ENCODE data around the gene PPP4R4.
"Not testable (repeated sequence)": the region's sequence is repeated elsewhere in the genome, so short reads cannot be mapped to it uniquely, and the experiment has no call there.

The PPP4R4 gene

GRCh38 chr14:94295360-94296180, 121.4 kb downstream of the PPP4R4 start:
- Histone ChIP-seq H2AFZ (ENCODE audit: low read length) (no peak overlapping the region), H2BK120ac (ENCODE audit: low read depth, low read length) (no peak overlapping the region), H3K27ac (replicated peaks; ENCODE audit: low read length) (no peak overlapping the region), H2BK12ac (ENCODE audit: low read length) (no peak overlapping the region), H4K8ac (ENCODE audit: low read depth, low read length) (no peak overlapping the region), H3K36me3 (replicated peaks in 1 of 2; ENCODE audit: control insufficient read depth in 2 of 2, insufficient read depth in 2 of 2, low read length in 2 of 2) (no peaks in the 10 kb centered on the region), H3K4me3 (ENCODE audit: low read length in 2 of 2) (no peak overlapping the region), H3K4me1 (ENCODE audit: control insufficient read depth in 2 of 2, insufficient read depth in 1 of 2, low read depth in 1 of 2, low read length in 2 of 2) (no peaks in the 10 kb centered on the region), H4K91ac (ENCODE audit: low read depth, low read length, poor library complexity) (no peak overlapping the region), H2BK15ac (ENCODE audit: low read length) (no peak overlapping the region), H2AK5ac (ENCODE audit: low read depth, low read length) (no peak overlapping the region), H3K9ac (ENCODE audit: low read depth, low read length, poor library complexity) (no peak overlapping the region), H3K4ac (ENCODE audit: low read length) (no peak overlapping the region), H3K14ac (ENCODE audit: low read length) (no peak overlapping the region), H3K9me3 (replicated peaks in 1 of 2; ENCODE audit: control insufficient read depth in 2 of 2, insufficient read depth in 1 of 2, low read depth in 1 of 2, low read length in 2 of 2) (no peaks in the 10 kb centered on the region), H3K23ac (ENCODE audit: low read depth, low read length, poor library complexity) (no peak overlapping the region), H3K18ac (ENCODE audit: low read length) (no peak overlapping the region), H3K27me3 (ENCODE audit: control insufficient read depth in 3 of 3, insufficient read depth in 3 of 3, low read depth in 1 of 3, low read length in 3 of 3) (no peaks in the 10 kb centered on the region), H3K79me1 (ENCODE audit: low read depth, low read length) (no peaks in the 10 kb centered on the region), H2BK5ac (ENCODE audit: low read length) (no peak overlapping the region), H3K4me2 (ENCODE audit: insufficient read depth, low read length, poor library complexity, severe bottlenecking) (no peak overlapping the region)
- WGBS, 2 donors (ENCODE audit: extremely low coverage in 2 of 2, insufficient read length in 2 of 2, insufficient replicate concordance in 1 of 2) = no CpG with 5 or more reads among the region's 9 CpGs
- DNase-seq (ENCODE audit: low spot score) = no peak

GRCh38 chr14:94296181-94296545, 122.0 kb downstream of the PPP4R4 start:
- H2BK15ac ChIP-seq (ENCODE audit: low read length); H2AK5ac ChIP-seq (ENCODE audit: low read depth, low read length); H2BK5ac ChIP-seq (ENCODE audit: low read length); H4K8ac ChIP-seq (ENCODE audit: low read depth, low read length); H3K27me3 ChIP-seq (ENCODE audit: control insufficient read depth in 3 of 3, insufficient read depth in 3 of 3, low read depth in 1 of 3, low read length in 3 of 3); H3K36me3 ChIP-seq (replicated peaks in 1 of 2; ENCODE audit: control insufficient read depth in 2 of 2, insufficient read depth in 2 of 2, low read length in 2 of 2); H2AFZ ChIP-seq (ENCODE audit: low read length); H3K9ac ChIP-seq (ENCODE audit: low read depth, low read length, poor library complexity); H3K27ac ChIP-seq (replicated peaks; ENCODE audit: low read length); H2BK120ac ChIP-seq (ENCODE audit: low read depth, low read length); H3K4me2 ChIP-seq (ENCODE audit: insufficient read depth, low read length, poor library complexity, severe bottlenecking); H3K9me3 ChIP-seq (replicated peaks in 1 of 2; ENCODE audit: control insufficient read depth in 2 of 2, insufficient read depth in 1 of 2, low read depth in 1 of 2, low read length in 2 of 2); H4K91ac ChIP-seq (ENCODE audit: low read depth, low read length, poor library complexity); H3K14ac ChIP-seq (ENCODE audit: low read length); H3K23ac ChIP-seq (ENCODE audit: low read depth, low read length, poor library complexity); H3K79me1 ChIP-seq (ENCODE audit: low read depth, low read length); H3K4me1 ChIP-seq (ENCODE audit: control insufficient read depth in 2 of 2, insufficient read depth in 1 of 2, low read depth in 1 of 2, low read length in 2 of 2); H3K4me3 ChIP-seq (ENCODE audit: low read length in 2 of 2); DNase-seq (ENCODE audit: low spot score); H3K18ac ChIP-seq (ENCODE audit: low read length); H3K4ac ChIP-seq (ENCODE audit: low read length); H2BK12ac ChIP-seq (ENCODE audit: low read length): not testable (repeated sequence)
- no CpG with 5 or more reads among the region's 4 CpGs for WGBS, 2 donors (ENCODE audit: extremely low coverage in 2 of 2, insufficient read length in 2 of 2, insufficient replicate concordance in 1 of 2)

- no peak overlapping the region for H3K9ac ChIP-seq (ENCODE audit: low read depth, low read length, poor library complexity)
- no peak overlapping the region for H2AK5ac ChIP-seq (ENCODE audit: low read depth, low read length)
- no peak overlapping the region for H3K4ac ChIP-seq (ENCODE audit: low read length)
- H3K79me1 ChIP-seq (ENCODE audit: low read depth, low read length) = no peaks in the 10 kb centered on the region
- no peak overlapping the region for H3K4me3 ChIP-seq (ENCODE audit: low read length in 2 of 2)
- H3K27ac ChIP-seq (replicated peaks; ENCODE audit: low read length) = no peak overlapping the region
- H3K14ac ChIP-seq (ENCODE audit: low read length) = no peak overlapping the region
- H2BK5ac ChIP-seq (ENCODE audit: low read length) = no peak overlapping the region
- H4K91ac ChIP-seq (ENCODE audit: low read depth, low read length, poor library complexity) = no peak overlapping the region
- no peak for DNase-seq (ENCODE audit: low spot score)
- no peak overlapping the region for H3K4me2 ChIP-seq (ENCODE audit: insufficient read depth, low read length, poor library complexity, severe bottlenecking)
- H2BK12ac ChIP-seq (ENCODE audit: low read length) = no peak overlapping the region
- no peak overlapping the region for H2AFZ ChIP-seq (ENCODE audit: low read length)
- H4K8ac ChIP-seq (ENCODE audit: low read depth, low read length) = no peak overlapping the region
- no peaks in the 10 kb centered on the region for H3K36me3 ChIP-seq (replicated peaks in 1 of 2; ENCODE audit: control insufficient read depth in 2 of 2, insufficient read depth in 2 of 2, low read length in 2 of 2)
- H2BK120ac ChIP-seq (ENCODE audit: low read depth, low read length) = no peak overlapping the region
- no peak overlapping the region for H3K23ac ChIP-seq (ENCODE audit: low read depth, low read length, poor library complexity)
- H3K27me3 ChIP-seq (ENCODE audit: control insufficient read depth in 3 of 3, insufficient read depth in 3 of 3, low read depth in 1 of 3, low read length in 3 of 3) = no peaks in the 10 kb centered on the region
- no peaks in the 10 kb centered on the region for H3K4me1 ChIP-seq (ENCODE audit: control insufficient read depth in 2 of 2, insufficient read depth in 1 of 2, low read depth in 1 of 2, low read length in 2 of 2)
- H2BK15ac ChIP-seq (ENCODE audit: low read length) = no peak overlapping the region
- H3K9me3 ChIP-seq (replicated peaks in 1 of 2; ENCODE audit: control insufficient read depth in 2 of 2, insufficient read depth in 1 of 2, low read depth in 1 of 2, low read length in 2 of 2) = no peaks in the 10 kb centered on the region
- WGBS, 2 donors (ENCODE audit: extremely low coverage in 2 of 2, insufficient read length in 2 of 2, insufficient replicate concordance in 1 of 2) = no CpG with 5 or more reads among the region's 15 CpGs
- peak overlapping the region; percentile 82 for H3K18ac ChIP-seq (ENCODE audit: low read length)
Observed at GRCh38 chr14:94298130-94298529, 124.0 kb downstream of the PPP4R4 start.

GRCh38 chr14:94303111-94303510, 129.0 kb downstream of the PPP4R4 start:
- Histone ChIP-seq H2BK5ac (ENCODE audit: low read length) (no peak overlapping the region), H4K8ac (ENCODE audit: low read depth, low read length) (no peak overlapping the region), H2AK5ac (ENCODE audit: low read depth, low read length) (no peak overlapping the region), H2BK15ac (ENCODE audit: low read length) (no peak overlapping the region), H3K4me1 (ENCODE audit: control insufficient read depth in 2 of 2, insufficient read depth in 1 of 2, low read depth in 1 of 2, low read length in 2 of 2) (peaks cover 0 to 5% of the 10 kb centered on the region in 2 donors), H3K18ac (ENCODE audit: low read length) (no peak overlapping the region), H3K36me3 (replicated peaks in 1 of 2; ENCODE audit: control insufficient read depth in 2 of 2, insufficient read depth in 2 of 2, low read length in 2 of 2) (no peaks in the 10 kb centered on the region), H2AFZ (ENCODE audit: low read length) (no peak overlapping the region), H3K4me2 (ENCODE audit: insufficient read depth, low read length, poor library complexity, severe bottlenecking) (no peak overlapping the region), H3K27me3 (ENCODE audit: control insufficient read depth in 3 of 3, insufficient read depth in 3 of 3, low read depth in 1 of 3, low read length in 3 of 3) (no peaks in the 10 kb centered on the region), H4K91ac (ENCODE audit: low read depth, low read length, poor library complexity) (no peak overlapping the region), H3K14ac (ENCODE audit: low read length) (no peak overlapping the region), H3K9ac (ENCODE audit: low read depth, low read length, poor library complexity) (no peak overlapping the region), H3K4ac (ENCODE audit: low read length) (no peak overlapping the region), H3K4me3 (ENCODE audit: low read length in 2 of 2) (no peak overlapping the region), H2BK120ac (ENCODE audit: low read depth, low read length) (no peak overlapping the region), H3K79me1 (ENCODE audit: low read depth, low read length) (no peaks in the 10 kb centered on the region), H2BK12ac (ENCODE audit: low read length) (no peak overlapping the region), H3K23ac (ENCODE audit: low read depth, low read length, poor library complexity) (no peak overlapping the region), H3K9me3 (replicated peaks in 1 of 2; ENCODE audit: control insufficient read depth in 2 of 2, insufficient read depth in 1 of 2, low read depth in 1 of 2, low read length in 2 of 2) (peaks cover 0 to 7% of the 10 kb centered on the region in 2 donors), H3K27ac (replicated peaks; ENCODE audit: low read length) (no peak overlapping the region)
- WGBS, 2 donors (ENCODE audit: extremely low coverage in 2 of 2, insufficient read length in 2 of 2, insufficient replicate concordance in 1 of 2) = no CpG with 5 or more reads among the region's 7 CpGs
- no peak for DNase-seq (ENCODE audit: low spot score)

Measured in neuronal stem cell (in vitro differentiated cells).